Caco-2 (cell line): ENCODE measurements around the gene IFNA10. TPM values are rescaled to one million over a fixed set of nuclear protein-coding genes. Genes with fewer than 3 reads are reported as not detected.

Experiments
- total RNA-seq: library from RNA; stranded (reverse); gene quantifications from 2 replicates; pipeline ENCODE4 v1.2.3, GENCODE V29; 2022

IFNA10 gene
- total RNA-seq, 1 experiment from 2014 or later = not detected

Other genes with a start within 250 kb of the IFNA10 start
- not detected in 2 replicates for gene HACD4, start 175.5 kb downstream of the IFNA10 start, total RNA-seq
- not detected in 2 replicates for gene IFNB1, start 129.2 kb downstream of the IFNA10 start, total RNA-seq
- gene IFNW1, start 65.3 kb downstream of the IFNA10 start, total RNA-seq = not detected in 2 replicates
- not detected in 2 replicates for gene IFNA21, start 40.5 kb downstream of the IFNA10 start, total RNA-seq
- not detected in 2 replicates for gene IFNA4, start 19.6 kb downstream of the IFNA10 start, total RNA-seq
- gene IFNA7, start 4.9 kb downstream of the IFNA10 start, total RNA-seq = not detected in 2 replicates
- gene IFNA16, start 10.2 kb upstream of the IFNA10 start, total RNA-seq = not detected in 2 replicates
- gene IFNA17, start 21.1 kb upstream of the IFNA10 start, total RNA-seq = not detected in 2 replicates
- gene IFNA14, start 32.9 kb upstream of the IFNA10 start, total RNA-seq = not detected in 2 replicates
- gene IFNA5, start 98.2 kb upstream of the IFNA10 start, total RNA-seq = not detected in 2 replicates
- 13.0 and 13.5 TPM in 2 replicates for gene KLHL9, start 128.3 kb upstream of the IFNA10 start, total RNA-seq
- gene IFNA6, start 143.7 kb upstream of the IFNA10 start, total RNA-seq = not detected in 2 replicates
- gene IFNA13, start 160.9 kb upstream of the IFNA10 start, total RNA-seq = not detected in 2 replicates
- not detected in 2 replicates for gene IFNA2, start 178.3 kb upstream of the IFNA10 start, total RNA-seq
- gene IFNA8, start 202.0 kb upstream of the IFNA10 start, total RNA-seq = not detected in 2 replicates
- gene IFNA1, start 233.3 kb upstream of the IFNA10 start, total RNA-seq = not detected in 2 replicates